ENCODE measurements around the gene PPP1R15B. TPM values are rescaled to one million over a fixed set of nuclear protein-coding genes. Genes with fewer than 3 reads are reported as not detected.

PPP1R15B gene
- total RNA-seq, 1 experiment from 2014 or later = 53.5 TPM

GRCh38 chr1:204363335-204364114 is 48.1 kb downstream of the PPP1R15B start:
- H3K36me3 ChIP-seq (ENCODE audit: insufficient read depth, low read length) = no peaks in the 10 kb centered on the region
- peak overlapping the region; percentile 38; the same call in 1 of the 2 replicates for H3K9ac ChIP-seq (ENCODE audit: low read length)
- peak overlapping the region; percentile 62; the same call in 1 of the 2 replicates for H2AFZ ChIP-seq (ENCODE audit: low read length)
- peak; percentile 84 for DNase-seq
- H4K20me1 ChIP-seq (ENCODE audit: insufficient read depth, low read depth, low read length) = no peaks in the 10 kb centered on the region
- H3K4me2 ChIP-seq (ENCODE audit: low read depth, low read length, poor library complexity, severe bottlenecking) = peak overlapping the region; percentile 47
- no peaks in the 10 kb centered on the region for H3K9me2 ChIP-seq (replicated peaks; ENCODE audit: insufficient read depth, low read length)
- no peak overlapping the region for H3K27ac ChIP-seq (ENCODE audit: low read length)
- no peaks in the 10 kb centered on the region for H3K27me3 ChIP-seq (ENCODE audit: low read length)
- H3K9me3 ChIP-seq (ENCODE audit: low read length) = no peaks in the 10 kb centered on the region
- peak overlapping the region; percentile 43; the same call in 1 of the 2 replicates for H3K4me3 ChIP-seq (ENCODE audit: low read length)
- H3K4me1 ChIP-seq (ENCODE audit: low read length) = peaks cover 4% of the 10 kb centered on the region; the same call in 1 of the 2 replicates
- H3K79me2 ChIP-seq (ENCODE audit: low read length) = no peaks in the 10 kb centered on the region

GRCh38 chr1:204362984-204363334 is 48.7 kb downstream of the PPP1R15B start:
- Histone ChIP-seq H3K36me3 (ENCODE audit: insufficient read depth, low read length) (no peaks in the 10 kb centered on the region), H3K27ac (ENCODE audit: low read length) (no peak overlapping the region), H3K4me1 (ENCODE audit: low read length) (peaks cover 4% of the 10 kb centered on the region; the same call in 1 of the 2 replicates), H4K20me1 (ENCODE audit: insufficient read depth, low read depth, low read length) (no peaks in the 10 kb centered on the region), H3K9me3 (ENCODE audit: low read length) (no peaks in the 10 kb centered on the region), H3K9me2 (replicated peaks; ENCODE audit: insufficient read depth, low read length) (no peaks in the 10 kb centered on the region), H3K27me3 (ENCODE audit: low read length) (no peaks in the 10 kb centered on the region), H3K79me2 (ENCODE audit: low read length) (no peaks in the 10 kb centered on the region), H3K9ac (ENCODE audit: low read length) (0 out of 2 replicates have a peak overlapping the region, but pooled peaks have one; percentile 38), H2AFZ (ENCODE audit: low read length) (no peak overlapping the region), H3K4me2 (ENCODE audit: low read depth, low read length, poor library complexity, severe bottlenecking) (peak overlapping the region; percentile 47), H3K4me3 (ENCODE audit: low read length) (peak overlapping the region; percentile 43; the same call in 1 of the 2 replicates)
- no peak for DNase-seq

- Histone ChIP-seq H3K9ac (ENCODE audit: low read length) (no peak overlapping the region), H3K4me2 (ENCODE audit: low read depth, low read length, poor library complexity, severe bottlenecking) (no peak overlapping the region), H4K20me1 (ENCODE audit: insufficient read depth, low read depth, low read length) (no peaks in the 10 kb centered on the region), H3K27ac (ENCODE audit: low read length) (no peak overlapping the region), H3K4me1 (ENCODE audit: low read length) (peaks cover 4% of the 10 kb centered on the region; the same call in 1 of the 2 replicates), H3K9me2 (replicated peaks; ENCODE audit: insufficient read depth, low read length) (no peaks in the 10 kb centered on the region), H3K4me3 (ENCODE audit: low read length) (no peak overlapping the region), H3K27me3 (ENCODE audit: low read length) (no peaks in the 10 kb centered on the region), H3K9me3 (ENCODE audit: low read length) (no peaks in the 10 kb centered on the region), H3K36me3 (ENCODE audit: insufficient read depth, low read length) (no peaks in the 10 kb centered on the region), H2AFZ (ENCODE audit: low read length) (no peak overlapping the region), H3K79me2 (ENCODE audit: low read length) (no peaks in the 10 kb centered on the region)
- DNase-seq = no peak
Measured at GRCh38 chr1:204361781-204362180, 49.8 kb downstream of the PPP1R15B start.

GRCh38 chr1:204361341-204361771 is 50.3 kb downstream of the PPP1R15B start:
- Histone ChIP-seq H3K27ac (ENCODE audit: low read length) (no peak overlapping the region), H3K9me3 (ENCODE audit: low read length) (no peaks in the 10 kb centered on the region), H3K4me3 (ENCODE audit: low read length) (no peak overlapping the region), H3K4me2 (ENCODE audit: low read depth, low read length, poor library complexity, severe bottlenecking) (no peak overlapping the region), H3K27me3 (ENCODE audit: low read length) (no peaks in the 10 kb centered on the region), H2AFZ (ENCODE audit: low read length) (no peak overlapping the region), H4K20me1 (ENCODE audit: insufficient read depth, low read depth, low read length) (no peaks in the 10 kb centered on the region), H3K36me3 (ENCODE audit: insufficient read depth, low read length) (no peaks in the 10 kb centered on the region), H3K79me2 (ENCODE audit: low read length) (no peaks in the 10 kb centered on the region), H3K9ac (ENCODE audit: low read length) (no peak overlapping the region), H3K4me1 (ENCODE audit: low read length) (peaks cover 4% of the 10 kb centered on the region; the same call in 1 of the 2 replicates), H3K9me2 (replicated peaks; ENCODE audit: insufficient read depth, low read length) (no peaks in the 10 kb centered on the region)
- DNase-seq = no peak

- H4K20me1 ChIP-seq (ENCODE audit: insufficient read depth, low read depth, low read length) = no peaks in the 10 kb centered on the region
- no peaks in the 10 kb centered on the region for H3K27me3 ChIP-seq (ENCODE audit: low read length)
- no peaks in the 10 kb centered on the region for H3K79me2 ChIP-seq (ENCODE audit: low read length)
- H3K9me2 ChIP-seq (replicated peaks; ENCODE audit: insufficient read depth, low read length) = no peaks in the 10 kb centered on the region
- H3K4me3 ChIP-seq (ENCODE audit: low read length) = no peak overlapping the region
- H3K36me3 ChIP-seq (ENCODE audit: insufficient read depth, low read length) = no peaks in the 10 kb centered on the region
- H3K4me2 ChIP-seq (ENCODE audit: low read depth, low read length, poor library complexity, severe bottlenecking) = no peak overlapping the region
- no peak overlapping the region for H3K27ac ChIP-seq (ENCODE audit: low read length)
- H2AFZ ChIP-seq (ENCODE audit: low read length) = no peak overlapping the region
- H3K9ac ChIP-seq (ENCODE audit: low read length) = no peak overlapping the region
- no peaks in the 10 kb centered on the region for H3K9me3 ChIP-seq (ENCODE audit: low read length)
- peaks cover 4% of the 10 kb centered on the region; the same call in 1 of the 2 replicates for H3K4me1 ChIP-seq (ENCODE audit: low read length)
- no peak for DNase-seq
Measured at GRCh38 chr1:204360314-204360713, 51.3 kb downstream of the PPP1R15B start.

- Histone ChIP-seq H3K9me3 (ENCODE audit: low read length) (no peaks in the 10 kb centered on the region), H3K27me3 (ENCODE audit: low read length) (no peaks in the 10 kb centered on the region), H2AFZ (ENCODE audit: low read length) (no peak within 1 kb of the TSS), H3K4me1 (ENCODE audit: low read length) (peaks cover 4% of the 10 kb centered on the region; the same call in 1 of the 2 replicates), H3K4me3 (ENCODE audit: low read length) (no peak within 1 kb of the TSS), H3K4me2 (ENCODE audit: low read depth, low read length, poor library complexity, severe bottlenecking) (no peak within 1 kb of the TSS), H3K36me3 (ENCODE audit: insufficient read depth, low read length) (no peaks in the 10 kb centered on the region), H4K20me1 (ENCODE audit: insufficient read depth, low read depth, low read length) (no peaks in the 10 kb centered on the region), H3K79me2 (ENCODE audit: low read length) (no peaks in the 10 kb centered on the region), H3K9me2 (replicated peaks; ENCODE audit: insufficient read depth, low read length) (no peaks in the 10 kb centered on the region), H3K9ac (ENCODE audit: low read length) (no peak within 1 kb of the TSS), H3K27ac (ENCODE audit: low read length) (no peak within 1 kb of the TSS)
- peak; percentile 48 for DNase-seq
Measured at GRCh38 chr1:204359474-204360255, 52.0 kb downstream of the PPP1R15B start, which contains the start of gene PLEKHA6. TSS of gene PLEKHA6 (minus strand) at chr1:204359929. CDS start at chr1:204273727, 86,202 bp downstream.

- H3K9me3 ChIP-seq (ENCODE audit: low read length) = no peaks in the 10 kb centered on the region
- H3K9me2 ChIP-seq (replicated peaks; ENCODE audit: insufficient read depth, low read length) = no peaks in the 10 kb centered on the region
- no peak overlapping the region for H3K9ac ChIP-seq (ENCODE audit: low read length)
- H3K4me2 ChIP-seq (ENCODE audit: low read depth, low read length, poor library complexity, severe bottlenecking) = no peak overlapping the region
- H3K4me3 ChIP-seq (ENCODE audit: low read length) = no peak overlapping the region
- H3K36me3 ChIP-seq (ENCODE audit: insufficient read depth, low read length) = no peaks in the 10 kb centered on the region
- H4K20me1 ChIP-seq (ENCODE audit: insufficient read depth, low read depth, low read length) = no peaks in the 10 kb centered on the region
- H2AFZ ChIP-seq (ENCODE audit: low read length) = no peak overlapping the region
- no peak overlapping the region for H3K27ac ChIP-seq (ENCODE audit: low read length)
- no peaks in the 10 kb centered on the region for H3K27me3 ChIP-seq (ENCODE audit: low read length)
- H3K79me2 ChIP-seq (ENCODE audit: low read length) = no peaks in the 10 kb centered on the region
- DNase-seq = no peak
- H3K4me1 ChIP-seq (ENCODE audit: low read length) = peaks cover 4% of the 10 kb centered on the region; the same call in 1 of the 2 replicates
Measured at GRCh38 chr1:204359131-204359473, 52.5 kb downstream of the PPP1R15B start.

- Histone ChIP-seq H3K4me3 (ENCODE audit: low read length) (no peak overlapping the region), H3K4me1 (ENCODE audit: low read length) (peaks cover 4% of the 10 kb centered on the region; the same call in 1 of the 2 replicates), H2AFZ (ENCODE audit: low read length) (no peak overlapping the region), H4K20me1 (ENCODE audit: insufficient read depth, low read depth, low read length) (no peaks in the 10 kb centered on the region), H3K79me2 (ENCODE audit: low read length) (no peaks in the 10 kb centered on the region), H3K4me2 (ENCODE audit: low read depth, low read length, poor library complexity, severe bottlenecking) (no peak overlapping the region), H3K9me2 (replicated peaks; ENCODE audit: insufficient read depth, low read length) (no peaks in the 10 kb centered on the region), H3K9me3 (ENCODE audit: low read length) (no peaks in the 10 kb centered on the region), H3K36me3 (ENCODE audit: insufficient read depth, low read length) (no peaks in the 10 kb centered on the region), H3K27me3 (ENCODE audit: low read length) (no peaks in the 10 kb centered on the region), H3K9ac (ENCODE audit: low read length) (no peak overlapping the region), H3K27ac (ENCODE audit: low read length) (no peak overlapping the region)
- DNase-seq = no peak
Measured at GRCh38 chr1:204358605-204359004, 53.0 kb downstream of the PPP1R15B start.
